ENCODE measurements around the gene VTN.

The VTN gene, protein sequence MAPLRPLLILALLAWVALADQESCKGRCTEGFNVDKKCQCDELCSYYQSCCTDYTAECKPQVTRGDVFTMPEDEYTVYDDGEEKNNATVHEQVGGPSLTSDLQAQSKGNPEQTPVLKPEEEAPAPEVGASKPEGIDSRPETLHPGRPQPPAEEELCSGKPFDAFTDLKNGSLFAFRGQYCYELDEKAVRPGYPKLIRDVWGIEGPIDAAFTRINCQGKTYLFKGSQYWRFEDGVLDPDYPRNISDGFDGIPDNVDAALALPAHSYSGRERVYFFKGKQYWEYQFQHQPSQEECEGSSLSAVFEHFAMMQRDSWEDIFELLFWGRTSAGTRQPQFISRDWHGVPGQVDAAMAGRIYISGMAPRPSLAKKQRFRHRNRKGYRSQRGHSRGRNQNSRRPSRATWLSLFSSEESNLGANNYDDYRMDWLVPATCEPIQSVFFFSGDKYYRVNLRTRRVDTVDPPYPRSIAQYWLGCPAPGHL

DNA sequence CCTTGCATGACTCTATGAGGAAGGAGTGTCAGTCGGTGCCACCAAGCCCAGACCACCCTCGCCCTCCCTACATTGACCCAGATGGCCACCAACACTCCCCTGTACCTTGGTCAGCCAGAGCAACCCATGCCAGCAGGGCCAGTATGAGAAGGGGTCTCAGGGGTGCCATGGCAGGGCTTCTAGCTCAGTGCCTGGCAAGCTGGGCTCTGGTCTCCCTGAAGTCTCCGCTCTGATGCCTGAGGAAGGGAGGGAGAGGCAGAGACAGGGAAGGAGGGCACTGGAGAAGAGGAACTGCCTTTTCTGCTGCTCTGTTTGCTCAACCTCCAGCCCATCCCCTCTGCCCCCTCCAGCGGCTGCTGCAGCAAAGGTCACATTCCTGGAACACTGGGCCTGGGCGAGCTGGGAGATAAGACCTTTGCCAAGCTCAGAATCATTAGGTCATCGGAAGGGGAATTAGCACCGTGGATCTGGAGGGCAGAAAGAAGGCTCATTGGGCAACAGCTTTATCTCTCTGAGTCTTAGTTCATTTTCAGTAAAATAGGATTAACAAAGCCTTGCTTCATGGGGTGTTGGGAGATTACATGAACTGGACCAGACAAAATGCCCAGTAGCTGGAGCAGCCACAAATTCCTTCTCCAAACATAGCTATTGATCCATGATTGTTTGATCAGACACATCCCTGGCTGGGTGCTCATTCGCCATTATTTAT is at the start of gene VTN:
Gene VTN, minus strand, starts transcription at position 273 of the 709 bp plus-strand sequence. Its CDS starts 104 bp downstream, at position 169.
- Histone ChIP-seq H3K9ac (ENCODE audit: low read length) (no peak within 1 kb of the TSS), H3K9me3 (ENCODE audit: control insufficient read depth, low read length) (no peaks in the 10 kb centered on the region), H3K4me1 (ENCODE audit: control insufficient read depth, insufficient read depth, low read length) (peaks cover 11% of the 10 kb centered on the region), H3K4me3 (ENCODE audit: low read length) (no peak within 1 kb of the TSS), H3K36me3 (ENCODE audit: control insufficient read depth, insufficient read depth, low read length) (no peaks in the 10 kb centered on the region), H3K27me3 (ENCODE audit: control insufficient read depth, insufficient read depth, low read length) (peaks cover 26% of the 10 kb centered on the region)

DNA sequence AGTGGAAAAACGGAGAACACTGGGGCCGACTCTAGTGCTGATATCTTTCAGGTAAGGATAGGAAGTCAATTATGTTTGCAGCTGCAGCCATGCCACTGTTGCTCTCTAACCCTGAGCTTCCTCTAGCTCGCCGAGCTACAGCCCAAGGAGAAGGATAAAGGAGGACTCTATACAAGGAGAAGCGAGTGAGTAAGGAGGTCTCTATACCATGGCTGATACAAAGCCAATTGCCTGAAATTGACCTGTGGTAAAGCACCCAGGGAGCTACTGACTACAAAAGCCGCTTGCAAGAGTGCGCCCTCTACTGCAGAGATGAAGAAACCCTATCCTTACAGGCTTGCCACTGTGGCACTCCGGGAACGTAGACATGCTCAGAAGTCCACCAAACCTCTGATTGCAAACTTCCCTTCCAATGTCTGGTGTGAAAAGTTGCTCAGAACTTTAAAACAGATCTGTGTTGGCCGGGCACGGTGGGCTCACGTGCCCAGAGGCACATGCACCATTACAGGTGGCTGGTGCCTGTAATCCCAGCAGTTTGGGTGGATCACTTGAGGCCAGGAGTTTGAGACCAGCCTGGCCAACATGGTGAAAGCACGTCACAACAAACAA is 46.7 kb upstream of the VTN start:
- H3K36me3 ChIP-seq (ENCODE audit: control insufficient read depth, insufficient read depth, low read length), result no peaks in the 10 kb centered on the region
- no peak overlapping the region for H3K4me3 ChIP-seq (ENCODE audit: low read length)
- no peak overlapping the region for H3K9ac ChIP-seq (ENCODE audit: low read length)
- H3K27me3 ChIP-seq (ENCODE audit: control insufficient read depth, insufficient read depth, low read length), result peaks cover 4% of the 10 kb centered on the region
- no peaks in the 10 kb centered on the region for H3K9me3 ChIP-seq (ENCODE audit: control insufficient read depth, low read length)
- no peaks in the 10 kb centered on the region for H3K4me1 ChIP-seq (ENCODE audit: control insufficient read depth, insufficient read depth, low read length)

DNA sequence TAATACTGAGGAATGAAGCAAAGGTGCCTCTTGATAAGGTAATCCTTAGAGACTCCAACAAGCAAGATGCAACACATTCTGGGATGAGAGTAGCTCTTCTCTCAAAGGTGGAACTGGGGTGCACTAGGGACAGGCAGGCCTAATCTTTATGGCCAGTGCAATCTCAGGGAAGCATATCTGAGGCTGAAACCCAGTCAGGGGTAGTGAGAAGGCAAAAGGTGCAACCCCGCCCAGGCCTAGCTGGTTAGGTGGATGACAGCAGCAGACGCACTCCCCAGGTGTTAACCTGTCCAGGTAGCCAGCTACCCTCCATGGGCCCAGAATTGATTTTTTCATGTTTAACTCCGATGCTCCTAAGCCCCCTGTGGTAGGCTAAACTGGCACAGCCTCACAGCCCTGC is 45.8 kb upstream of the VTN start:
- Histone ChIP-seq H3K36me3 (ENCODE audit: control insufficient read depth, insufficient read depth, low read length) (no peaks in the 10 kb centered on the region), H3K4me1 (ENCODE audit: control insufficient read depth, insufficient read depth, low read length) (no peaks in the 10 kb centered on the region), H3K9me3 (ENCODE audit: control insufficient read depth, low read length) (no peaks in the 10 kb centered on the region), H3K27me3 (ENCODE audit: control insufficient read depth, insufficient read depth, low read length) (peaks cover 4% of the 10 kb centered on the region), H3K4me3 (ENCODE audit: low read length) (no peak overlapping the region), H3K9ac (ENCODE audit: low read length) (no peak overlapping the region)

DNA sequence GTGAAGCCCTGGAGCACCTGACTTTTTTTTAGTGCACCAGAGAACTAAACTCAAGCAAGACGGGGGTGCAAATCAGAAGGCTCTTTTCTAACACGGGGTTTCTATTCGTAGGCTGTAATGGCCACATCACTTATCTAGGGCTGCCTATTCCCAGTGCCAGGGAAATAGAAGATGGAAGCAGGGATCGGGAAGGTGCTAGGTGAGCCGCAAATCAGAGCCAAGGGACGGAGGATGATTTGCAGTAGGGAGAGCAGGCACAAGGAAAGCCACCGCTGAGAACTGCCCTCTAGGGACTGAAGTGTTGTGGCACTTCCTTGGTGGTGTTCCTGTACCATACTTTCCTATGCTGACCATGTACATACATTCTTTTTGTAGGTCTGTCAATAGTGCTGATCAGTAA is 43.7 kb upstream of the VTN start:
- H3K36me3 ChIP-seq (ENCODE audit: control insufficient read depth, insufficient read depth, low read length), result no peaks in the 10 kb centered on the region
- no peak overlapping the region for H3K4me3 ChIP-seq (ENCODE audit: low read length)
- no peaks in the 10 kb centered on the region for H3K9me3 ChIP-seq (ENCODE audit: control insufficient read depth, low read length)
- no peak overlapping the region for H3K9ac ChIP-seq (ENCODE audit: low read length)
- H3K27me3 ChIP-seq (ENCODE audit: control insufficient read depth, insufficient read depth, low read length), result peaks cover 4% of the 10 kb centered on the region
- no peaks in the 10 kb centered on the region for H3K4me1 ChIP-seq (ENCODE audit: control insufficient read depth, insufficient read depth, low read length)

DNA sequence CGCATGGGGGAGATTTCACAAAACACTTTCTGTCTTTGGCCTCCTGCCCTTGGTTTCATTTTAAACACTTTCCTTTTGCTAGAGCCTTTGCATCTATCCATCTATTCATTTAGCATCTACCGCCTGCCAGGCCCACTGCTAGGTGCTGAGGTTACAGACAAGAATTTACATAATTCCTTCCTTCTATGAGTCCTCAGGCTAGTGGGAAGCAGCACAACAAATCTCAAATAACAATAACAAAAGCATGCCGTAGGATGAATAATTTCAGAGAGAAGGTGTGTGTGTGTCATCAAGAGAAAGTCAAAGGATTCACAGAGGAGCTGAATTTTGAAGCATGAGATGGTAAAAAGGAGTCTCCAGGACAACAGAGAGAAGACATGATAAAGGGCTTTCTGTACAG is 42.0 kb upstream of the VTN start:
- H3K4me1 ChIP-seq (ENCODE audit: control insufficient read depth, insufficient read depth, low read length), result peaks cover 16% of the 10 kb centered on the region
- H3K9me3 ChIP-seq (ENCODE audit: control insufficient read depth, low read length), result no peaks in the 10 kb centered on the region
- no peak overlapping the region for H3K9ac ChIP-seq (ENCODE audit: low read length)

DNA sequence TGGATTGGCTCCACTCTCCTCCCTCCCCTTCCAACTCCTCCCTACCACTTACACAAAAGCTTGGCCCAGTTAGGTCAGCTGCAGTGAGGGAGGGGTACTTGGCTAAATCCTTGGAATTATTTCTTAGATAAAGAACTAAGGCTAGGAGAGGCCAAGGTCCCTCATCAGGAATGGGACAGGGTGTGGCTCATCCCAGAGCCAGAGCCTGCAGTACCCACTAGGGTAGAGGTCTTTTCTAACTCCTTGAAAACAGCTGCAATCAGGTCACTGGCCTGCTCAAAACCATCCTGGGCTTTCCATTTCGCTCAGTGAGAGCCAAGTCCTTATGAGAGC is 37.8 kb upstream of the VTN start:
- H3K27me3 ChIP-seq (ENCODE audit: control insufficient read depth, insufficient read depth, low read length), result no peaks in the 10 kb centered on the region
- no peak overlapping the region for H3K9ac ChIP-seq (ENCODE audit: low read length)
- H3K4me1 ChIP-seq (ENCODE audit: control insufficient read depth, insufficient read depth, low read length), result peaks cover 39% of the 10 kb centered on the region
- H3K36me3 ChIP-seq (ENCODE audit: control insufficient read depth, insufficient read depth, low read length), result no peaks in the 10 kb centered on the region
- no peaks in the 10 kb centered on the region for H3K9me3 ChIP-seq (ENCODE audit: control insufficient read depth, low read length)
- H3K4me3 ChIP-seq (ENCODE audit: low read length), result no peak overlapping the region

More for the DNA sequence above, 42.0 kb upstream of the VTN start:
- H3K27me3 ChIP-seq (ENCODE audit: control insufficient read depth, insufficient read depth, low read length), result peaks cover 4% of the 10 kb centered on the region
- H3K36me3 ChIP-seq (ENCODE audit: control insufficient read depth, insufficient read depth, low read length), result no peaks in the 10 kb centered on the region
- no peak overlapping the region for H3K4me3 ChIP-seq (ENCODE audit: low read length)

DNA sequence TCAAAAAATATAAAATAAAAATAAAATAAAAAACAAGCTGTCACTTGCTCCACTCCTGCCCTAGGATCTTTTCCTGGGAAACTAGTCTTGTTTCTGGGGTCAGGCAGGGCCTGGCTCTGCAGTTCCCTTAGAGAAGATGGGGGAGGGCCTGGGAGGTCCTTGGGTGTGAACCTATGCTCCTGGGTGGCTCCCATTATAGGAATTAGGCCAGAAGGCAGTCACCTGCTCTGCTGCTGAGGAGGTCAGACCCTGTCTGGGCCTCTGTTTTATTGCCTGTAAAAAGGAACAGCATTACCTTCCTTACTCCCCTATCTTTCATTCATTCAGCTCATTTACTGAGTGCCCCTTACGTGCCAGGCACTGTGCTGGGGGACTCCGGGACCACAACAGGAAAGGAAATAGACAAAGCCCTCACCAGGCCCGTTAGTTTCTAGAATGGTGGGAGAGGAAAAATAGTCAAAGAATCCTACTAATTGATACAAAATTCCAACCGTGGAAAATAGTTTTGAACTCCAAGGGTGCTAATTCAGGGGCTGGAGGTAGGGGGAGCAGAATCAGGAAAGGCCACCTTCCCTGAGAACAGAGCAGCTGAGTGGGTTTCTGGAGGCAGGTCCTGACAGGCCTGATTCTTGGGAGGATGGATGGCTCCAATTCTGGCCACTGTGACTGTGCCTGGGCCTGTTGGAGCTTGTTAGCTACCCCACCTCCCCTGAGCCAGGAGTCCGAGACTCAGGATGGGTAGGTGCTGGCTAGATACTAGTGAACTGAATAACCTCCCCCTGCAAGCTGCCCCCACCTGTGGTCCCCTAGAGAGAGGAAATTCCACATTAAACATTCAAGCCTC is 37.2 kb upstream of the VTN start:
- Histone ChIP-seq H3K4me3 (ENCODE audit: low read length) (no peak overlapping the region), H3K4me1 (ENCODE audit: control insufficient read depth, insufficient read depth, low read length) (peaks cover 39% of the 10 kb centered on the region), H3K27me3 (ENCODE audit: control insufficient read depth, insufficient read depth, low read length) (no peaks in the 10 kb centered on the region), H3K9me3 (ENCODE audit: control insufficient read depth, low read length) (no peaks in the 10 kb centered on the region), H3K9ac (ENCODE audit: low read length) (no peak overlapping the region), H3K36me3 (ENCODE audit: control insufficient read depth, insufficient read depth, low read length) (no peaks in the 10 kb centered on the region)

DNA sequence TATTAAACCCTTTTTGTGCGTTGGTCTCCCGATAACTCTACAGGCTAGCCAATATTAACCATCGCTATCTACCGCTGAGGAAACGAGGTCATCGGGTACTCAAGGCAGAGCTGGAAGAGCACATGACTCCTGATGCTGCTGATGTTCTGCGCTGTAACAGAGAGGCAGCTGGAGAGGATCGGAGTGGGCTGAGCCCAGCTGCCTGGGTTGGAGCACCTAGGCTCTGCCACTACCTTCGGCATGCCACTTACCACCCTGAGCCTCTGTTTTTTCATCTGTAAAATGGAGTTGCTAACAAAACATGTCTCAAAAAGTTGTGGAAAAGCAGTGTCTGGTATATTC is 36.3 kb upstream of the VTN start:
- Histone ChIP-seq H3K4me1 (ENCODE audit: control insufficient read depth, insufficient read depth, low read length) (peaks cover 39% of the 10 kb centered on the region), H3K4me3 (ENCODE audit: low read length) (peak overlapping the region; percentile 63), H3K9me3 (ENCODE audit: control insufficient read depth, low read length) (no peaks in the 10 kb centered on the region), H3K36me3 (ENCODE audit: control insufficient read depth, insufficient read depth, low read length) (no peaks in the 10 kb centered on the region), H3K27me3 (ENCODE audit: control insufficient read depth, insufficient read depth, low read length) (no peaks in the 10 kb centered on the region), H3K9ac (ENCODE audit: low read length) (peak overlapping the region; percentile 71)

DNA sequence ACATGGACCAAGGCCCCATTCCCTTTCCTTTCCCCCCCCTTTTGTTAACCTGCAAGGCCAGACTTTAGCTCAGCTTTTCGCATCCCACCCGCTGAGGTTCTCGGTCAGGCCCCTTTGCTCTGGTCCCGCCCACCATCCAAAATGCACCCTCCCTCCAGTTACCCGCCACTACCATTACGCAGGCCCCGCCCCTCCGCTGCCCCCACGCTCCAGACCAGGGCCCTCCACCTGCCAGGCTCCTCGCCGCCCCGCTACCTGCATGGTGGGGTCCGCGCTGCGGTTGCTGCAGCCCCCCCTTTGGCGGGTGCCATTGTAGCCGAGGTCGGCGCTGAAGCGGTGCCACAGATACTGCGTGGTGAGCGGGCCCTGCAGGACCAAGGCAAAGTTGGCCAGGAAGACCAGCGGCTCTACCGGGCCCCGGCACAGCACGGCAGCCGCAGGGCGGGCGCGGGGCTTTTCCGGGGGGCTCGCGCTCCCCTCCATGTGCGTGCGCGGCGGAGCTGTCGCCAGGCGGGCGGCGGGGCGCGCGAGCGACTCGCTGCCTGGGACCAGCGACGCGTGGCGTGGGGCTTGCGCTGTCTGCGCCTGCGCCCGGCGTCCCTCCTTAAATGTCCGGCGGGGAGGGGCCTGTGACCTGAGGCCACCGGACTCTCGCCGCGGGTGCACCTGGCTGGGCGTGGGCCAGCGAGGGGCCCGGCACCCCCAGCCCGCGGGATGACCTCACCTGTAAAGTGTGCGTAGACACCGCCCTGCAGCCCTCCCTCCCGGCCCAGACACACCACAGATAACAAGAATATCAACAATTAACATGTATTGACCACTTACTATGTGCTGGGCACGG is 35.7 kb upstream of the VTN start, which contains the start of gene SLC46A1:
Gene SLC46A1, minus strand, starts transcription at position 581 of the 841 bp plus-strand sequence. Its CDS starts 98 bp downstream, at position 483.
- no peaks in the 10 kb centered on the region for H3K36me3 ChIP-seq (ENCODE audit: control insufficient read depth, insufficient read depth, low read length)
- peak within 1 kb of the TSS; percentile 71 for H3K9ac ChIP-seq (ENCODE audit: low read length)
- no peaks in the 10 kb centered on the region for H3K9me3 ChIP-seq (ENCODE audit: control insufficient read depth, low read length)
- H3K4me1 ChIP-seq (ENCODE audit: control insufficient read depth, insufficient read depth, low read length), result peaks cover 39% of the 10 kb centered on the region
- H3K4me3 ChIP-seq (ENCODE audit: low read length), result peak within 1 kb of the TSS; percentile 63
- H3K27me3 ChIP-seq (ENCODE audit: control insufficient read depth, insufficient read depth, low read length), result no peaks in the 10 kb centered on the region

DNA sequence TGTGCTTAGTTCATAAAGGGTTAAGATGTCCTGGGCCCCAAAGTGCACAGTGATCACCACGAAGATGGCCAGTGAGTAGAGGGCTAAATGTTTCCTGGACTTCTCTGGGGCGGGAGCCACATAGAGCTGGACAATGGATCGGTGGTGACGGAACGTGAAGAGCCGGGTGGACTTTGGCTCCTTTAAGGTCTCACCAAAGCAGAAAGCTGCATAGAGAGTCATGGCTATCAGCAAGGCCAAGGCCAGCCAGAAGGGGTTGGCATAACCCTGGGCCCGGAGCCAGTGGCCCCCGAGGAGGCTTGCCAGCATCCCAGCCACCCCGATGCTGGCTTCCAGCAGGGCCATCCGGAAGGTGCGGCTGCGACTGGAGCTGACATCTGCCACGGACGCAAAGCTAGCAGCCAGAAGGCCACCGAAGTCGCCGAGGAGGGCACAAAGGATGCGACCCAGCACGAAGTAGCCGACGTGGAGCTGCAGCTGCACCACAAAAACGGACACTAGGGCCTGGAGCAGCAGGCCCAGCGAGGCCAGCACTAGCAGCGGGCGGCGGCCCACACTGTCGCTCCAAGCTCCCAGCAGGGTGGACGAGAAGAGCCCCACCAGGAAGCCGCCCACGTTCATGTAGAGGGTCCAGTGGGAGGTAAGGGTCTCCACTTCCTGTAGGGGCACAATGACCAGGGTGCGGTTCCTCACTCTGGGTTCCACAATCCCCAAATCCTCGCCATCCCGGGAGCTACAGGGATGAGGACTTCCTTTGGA is 34.9 kb upstream of the VTN start:
- Histone ChIP-seq H3K27me3 (ENCODE audit: control insufficient read depth, insufficient read depth, low read length) (no peaks in the 10 kb centered on the region), H3K36me3 (ENCODE audit: control insufficient read depth, insufficient read depth, low read length) (no peaks in the 10 kb centered on the region), H3K4me1 (ENCODE audit: control insufficient read depth, insufficient read depth, low read length) (peaks cover 39% of the 10 kb centered on the region), H3K9ac (ENCODE audit: low read length) (peak overlapping the region; percentile 71), H3K4me3 (ENCODE audit: low read length) (peak overlapping the region; percentile 63), H3K9me3 (ENCODE audit: control insufficient read depth, low read length) (no peaks in the 10 kb centered on the region)
